Activated CD4-positive, alpha-beta T cell treated with anti-CD3 and anti-CD28 coated beads for 4 hours (primary cell): ENCODE data around the gene UBA5.
"Not testable (repeated sequence)": the region's sequence is repeated elsewhere in the genome, so short reads cannot be mapped to it uniquely, and the experiment has no call there.

ENCODE experiments used
- DNase-seq, 2 donors: peaks; one replicate each; pipeline ENCODE4 v3.0.0-alpha.2; 2020

UBA5 gene

DNA sequence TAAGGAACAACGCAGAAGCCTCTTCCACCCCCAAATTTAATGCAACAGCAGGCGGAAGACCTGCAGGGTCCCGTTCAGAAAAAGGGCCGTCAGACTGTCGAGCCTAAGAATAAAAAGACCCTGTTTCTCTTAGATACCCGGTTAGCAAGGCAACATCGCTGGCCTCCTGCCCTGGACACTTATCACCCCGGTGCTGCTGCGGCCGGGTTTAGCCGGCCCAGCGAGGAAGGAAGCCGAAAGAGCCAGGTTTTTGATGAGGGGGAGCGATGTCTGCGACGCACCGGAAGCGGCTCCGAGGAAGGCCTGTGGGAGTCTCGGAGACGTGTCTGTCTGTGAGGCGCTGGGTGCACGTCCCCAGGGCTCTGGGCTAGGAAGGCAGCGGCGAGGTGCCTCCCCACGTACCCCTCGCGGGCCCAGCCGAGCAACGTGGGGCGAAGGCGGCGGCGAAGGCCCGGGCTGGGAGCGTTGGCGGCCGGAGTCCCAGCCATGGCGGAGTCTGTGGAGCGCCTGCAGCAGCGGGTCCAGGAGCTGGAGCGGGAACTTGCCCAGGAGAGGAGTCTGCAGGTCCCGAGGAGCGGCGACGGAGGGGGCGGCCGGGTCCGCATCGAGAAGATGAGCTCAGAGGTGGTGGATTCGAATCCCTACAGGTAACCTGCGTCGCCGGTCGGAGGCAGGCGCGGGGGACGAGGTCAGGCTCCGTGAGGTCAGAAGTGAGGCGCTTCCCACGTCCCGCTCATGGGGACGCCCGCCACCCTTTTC, at the start of gene UBA5:
Gene UBA5, plus strand, starts transcription at position 278 of the 759 bp plus-strand sequence. Its CDS starts 209 bp downstream, at position 487.
- peak; percentile 61 to 67 for DNase-seq

DNA sequence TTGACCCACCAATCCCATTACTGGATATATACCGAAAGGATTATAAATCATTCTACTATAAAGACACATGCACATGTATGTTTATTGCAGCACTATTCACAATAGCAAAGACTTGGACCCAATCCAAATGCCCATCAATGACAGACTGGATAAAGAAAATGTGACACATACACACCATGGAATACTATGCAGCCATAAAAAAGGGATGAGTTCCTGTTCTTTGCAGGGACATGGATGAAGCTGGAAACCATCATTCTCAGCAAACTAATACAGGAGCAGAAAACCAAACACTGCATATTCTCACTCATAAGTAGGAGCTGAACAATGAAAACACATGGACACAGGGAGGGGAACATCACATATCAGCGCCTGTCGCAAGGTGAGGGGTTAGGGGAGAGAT, 44.8 kb upstream of the UBA5 start:
- not testable (repeated sequence) for DNase-seq

DNA sequence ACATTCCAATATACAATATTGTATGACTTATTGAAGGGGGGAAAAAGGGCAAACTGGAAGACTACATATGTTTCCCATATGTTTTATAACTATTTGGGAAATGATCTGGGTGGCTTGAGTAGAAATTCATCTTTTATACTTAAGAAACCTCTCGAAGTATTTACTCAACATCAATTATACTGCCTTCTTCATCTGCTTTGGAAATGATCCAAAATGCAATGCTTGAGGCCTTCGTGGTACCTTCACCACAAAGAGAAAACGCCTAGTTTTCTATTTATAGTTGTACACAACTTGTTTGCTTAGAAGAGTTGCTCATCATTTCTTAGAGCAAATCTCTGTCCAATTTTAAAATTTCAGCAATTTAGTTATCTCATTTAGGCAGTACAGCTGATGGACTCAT, 44.2 kb upstream of the UBA5 start:
- DNase-seq: no peak

DNA sequence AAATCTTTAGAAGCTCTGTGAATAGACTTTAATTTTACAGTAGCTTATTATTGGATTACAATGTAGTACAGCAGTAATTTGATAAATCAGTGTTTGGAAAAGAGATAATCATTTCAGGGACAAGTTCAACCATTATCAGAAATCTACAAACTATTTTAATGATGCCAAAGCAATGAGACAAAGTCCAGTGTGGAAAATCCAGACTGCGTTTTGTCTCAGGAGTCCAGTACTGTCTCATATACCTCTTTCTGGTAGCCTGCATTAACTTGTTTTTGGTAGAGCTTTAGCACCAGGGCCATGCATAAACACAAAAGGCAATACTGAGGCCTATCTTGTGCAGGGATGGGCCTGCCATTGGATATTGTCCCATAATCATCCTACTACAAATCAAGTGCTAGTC, 43.3 kb upstream of the UBA5 start:
- DNase-seq: no peak

DNA sequence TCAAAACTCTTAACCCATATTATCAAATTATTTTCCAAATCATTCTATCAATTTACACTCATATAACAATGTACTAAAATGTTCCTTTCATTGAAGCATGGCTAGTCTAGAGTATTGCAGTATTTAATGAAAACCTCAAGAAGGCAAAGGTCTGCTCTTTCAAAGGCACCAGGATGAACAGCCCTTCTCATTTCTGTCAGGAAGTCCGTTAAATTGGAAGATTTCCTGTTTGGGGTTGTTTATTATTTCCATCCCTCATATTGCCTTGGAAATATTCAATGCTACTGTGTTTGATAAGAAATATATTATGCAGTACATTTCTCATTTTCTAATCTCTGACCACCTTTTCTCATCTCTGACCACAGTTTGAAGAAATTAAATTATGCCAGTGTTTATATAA, 38.0 kb upstream of the UBA5 start:
- DNase-seq: no peak

DNA sequence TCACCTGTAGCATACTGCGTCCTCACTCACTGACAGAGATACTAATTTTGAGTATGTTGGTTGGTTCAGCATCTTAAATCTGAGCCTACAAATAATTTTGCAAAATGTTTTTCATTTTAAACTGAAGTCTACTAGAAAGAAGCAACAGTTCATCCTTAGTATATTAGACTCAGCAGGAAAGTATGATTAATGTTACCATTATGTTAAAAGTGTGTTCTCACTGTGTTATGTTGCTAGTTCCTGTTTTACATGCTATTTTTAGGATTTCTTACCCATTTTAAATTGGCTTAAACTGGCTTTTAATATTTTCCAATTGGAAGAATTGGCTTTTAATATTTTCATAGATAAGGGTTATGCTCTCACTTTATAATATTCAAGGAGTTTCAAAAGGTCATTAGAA, 37.4 kb upstream of the UBA5 start:
- no peak for DNase-seq

DNA sequence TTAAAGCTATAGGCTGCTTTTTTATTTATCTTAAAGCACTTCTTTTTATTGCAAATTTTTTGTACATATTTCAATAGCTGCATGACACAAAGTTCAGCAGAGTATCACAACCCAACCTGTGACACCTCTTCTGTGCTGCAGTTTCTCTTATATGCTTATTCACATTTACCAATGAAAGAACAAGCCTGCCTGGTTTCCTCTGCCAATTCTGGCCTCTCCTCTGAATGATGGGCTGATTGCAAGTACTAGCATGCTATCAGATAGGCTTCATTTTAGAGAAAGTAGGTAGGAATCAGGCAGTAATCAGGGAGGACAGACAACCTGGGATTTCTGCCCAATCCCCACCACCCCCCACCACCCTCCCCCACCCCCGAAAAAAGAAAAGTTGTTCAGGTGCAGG, 36.5 kb upstream of the UBA5 start:
- DNase-seq: no peak

DNA sequence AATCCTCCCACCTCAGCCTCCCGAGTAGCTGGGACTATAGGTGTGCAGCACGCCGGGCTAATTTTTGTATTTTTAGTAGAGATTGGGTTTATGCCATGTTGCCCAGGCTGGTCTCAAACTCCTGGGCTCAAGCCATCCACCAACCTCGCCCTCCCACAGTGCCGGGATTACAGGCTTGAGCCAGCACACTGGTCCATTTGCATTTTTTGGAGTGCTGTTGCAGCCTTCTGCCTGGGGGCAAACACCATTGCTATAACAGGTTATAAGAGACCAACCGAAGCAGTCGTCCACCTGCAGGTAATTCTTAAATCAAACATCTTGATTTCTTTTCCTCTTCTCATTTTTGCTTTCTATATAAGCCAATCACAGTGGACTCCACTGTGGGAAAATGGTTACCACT, 35.3 kb upstream of the UBA5 start:
- DNase-seq: no peak

DNA sequence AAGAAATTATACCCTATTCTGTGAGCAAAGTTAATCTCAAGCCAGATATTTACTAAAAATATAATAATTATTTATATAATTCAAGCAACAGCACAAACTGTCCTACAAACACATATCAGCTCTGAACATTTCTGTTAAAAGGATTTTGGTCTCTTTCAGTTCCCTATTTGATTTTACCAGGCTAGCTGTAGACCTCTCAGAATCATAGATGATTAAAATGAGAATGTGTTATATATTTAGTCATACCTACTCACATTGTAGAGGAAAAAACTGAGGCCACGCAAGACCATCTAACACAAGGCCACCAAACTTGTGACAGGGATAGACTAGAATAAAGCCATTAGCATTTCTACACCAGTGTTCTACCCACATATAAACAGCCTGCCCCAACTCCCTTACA, 34.5 kb upstream of the UBA5 start:
- DNase-seq: no peak

DNA sequence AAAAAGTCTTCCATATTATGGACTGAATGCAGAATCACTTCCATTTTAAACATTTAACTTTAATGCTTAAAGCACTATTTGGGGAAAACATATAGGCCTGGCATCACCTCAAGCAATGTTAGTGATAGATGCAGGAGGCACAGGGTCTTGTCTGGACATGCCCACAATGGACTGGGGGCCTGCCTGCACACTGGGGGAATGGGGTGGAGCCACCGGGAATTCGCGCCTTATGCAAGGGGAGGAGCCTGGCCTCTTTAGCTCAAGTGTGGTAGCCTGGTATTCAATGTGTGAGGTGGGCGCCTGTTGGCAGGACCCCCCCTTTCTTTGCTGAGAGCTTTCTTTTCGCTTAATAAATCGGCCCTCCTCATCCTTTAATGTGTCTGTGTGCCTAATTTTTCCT, 33.2 kb upstream of the UBA5 start:
- no peak for DNase-seq

DNA sequence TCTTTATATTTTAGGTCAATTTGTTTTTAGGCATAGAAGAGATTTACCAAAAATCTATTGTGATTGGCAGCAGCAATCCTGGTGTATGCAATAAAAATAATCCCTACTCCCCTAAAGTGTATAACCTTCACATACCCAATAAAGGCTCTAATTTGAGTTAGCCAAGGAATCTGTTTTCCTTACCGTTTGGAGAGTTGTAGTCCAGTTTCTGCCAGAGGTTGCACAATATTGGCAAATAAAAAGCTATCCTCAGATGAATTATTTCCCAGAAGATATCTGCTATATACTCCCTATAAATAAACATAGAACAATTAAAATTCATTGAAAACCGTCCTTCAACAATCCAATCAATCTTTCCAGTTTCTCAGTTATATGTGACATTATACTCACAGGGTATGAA, 32.0 kb upstream of the UBA5 start:
- no peak for DNase-seq

DNA sequence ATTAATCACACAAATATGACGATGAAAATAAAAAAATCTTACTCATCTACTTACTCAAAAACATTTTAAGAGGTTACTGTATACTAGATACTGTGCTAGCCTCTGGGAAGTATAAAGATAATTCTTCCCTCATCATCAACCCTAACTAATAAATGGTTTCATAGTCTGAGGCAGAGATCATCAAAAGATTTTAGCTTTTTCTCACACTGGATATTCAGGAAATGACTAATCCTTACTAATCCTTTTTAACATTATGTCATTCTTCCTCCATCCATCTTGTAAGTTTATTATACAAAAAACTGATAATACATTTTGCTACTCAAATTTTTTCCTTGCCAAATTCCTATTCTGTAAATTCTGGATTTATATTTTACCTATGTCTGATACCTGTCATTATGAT, 30.2 kb upstream of the UBA5 start:
- DNase-seq: no peak

DNA sequence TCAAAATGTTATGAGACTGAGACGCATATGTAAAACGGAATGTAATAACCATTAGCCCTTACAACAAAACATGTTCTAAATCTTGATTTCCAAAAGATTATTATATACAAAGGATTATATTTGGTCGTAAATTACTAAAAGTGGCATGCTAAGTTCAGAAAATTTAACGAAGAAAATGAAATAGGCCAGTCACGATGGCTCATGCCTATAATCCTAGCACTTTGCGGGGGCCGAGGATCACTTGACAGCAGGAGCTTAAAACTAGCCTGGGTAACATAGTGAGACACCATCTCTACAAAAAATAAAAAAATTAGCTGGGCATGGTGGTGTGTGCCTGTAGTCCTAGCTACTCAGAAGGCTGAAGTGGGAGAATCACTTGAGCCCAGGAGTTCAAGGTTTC, 29.5 kb upstream of the UBA5 start:
- DNase-seq: no peak

DNA sequence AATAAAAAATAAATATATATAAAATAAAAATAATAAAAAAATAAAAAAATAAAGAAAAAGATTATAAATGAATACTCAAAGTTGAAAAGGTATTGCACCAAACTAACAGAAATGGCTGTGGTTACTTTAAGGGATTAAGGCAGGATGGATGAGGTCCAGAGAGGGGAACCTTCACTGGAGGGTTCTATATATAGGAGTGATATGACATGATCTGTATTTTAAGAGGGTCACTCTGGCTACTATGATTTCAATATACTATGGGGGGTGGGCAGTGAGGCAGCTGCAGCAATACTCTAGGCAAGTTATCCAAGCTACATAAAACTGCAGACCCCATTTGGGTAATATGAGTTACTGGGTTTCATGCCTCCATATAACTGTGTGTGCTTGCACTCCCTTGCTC, 25.1 kb upstream of the UBA5 start:
- no peak for DNase-seq

DNA sequence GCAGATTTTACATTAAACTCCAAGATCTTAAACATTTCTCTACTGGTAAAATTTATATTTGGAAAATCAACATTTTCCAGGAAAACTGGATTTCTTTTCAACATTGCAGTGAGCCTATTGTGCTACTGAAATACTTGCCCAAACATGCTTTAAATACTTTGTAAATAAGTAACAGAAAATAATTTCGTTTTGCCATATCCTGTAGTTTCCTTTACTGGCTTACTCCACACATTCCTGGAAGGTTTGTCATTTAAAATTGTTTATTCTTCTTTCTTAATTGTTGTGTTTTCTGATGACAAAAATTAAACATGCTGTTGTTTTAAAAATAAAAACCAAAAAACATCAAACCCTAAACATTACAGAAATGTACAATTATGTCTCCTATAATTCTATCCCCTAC, 22.5 kb upstream of the UBA5 start:
- DNase-seq: no peak

DNA sequence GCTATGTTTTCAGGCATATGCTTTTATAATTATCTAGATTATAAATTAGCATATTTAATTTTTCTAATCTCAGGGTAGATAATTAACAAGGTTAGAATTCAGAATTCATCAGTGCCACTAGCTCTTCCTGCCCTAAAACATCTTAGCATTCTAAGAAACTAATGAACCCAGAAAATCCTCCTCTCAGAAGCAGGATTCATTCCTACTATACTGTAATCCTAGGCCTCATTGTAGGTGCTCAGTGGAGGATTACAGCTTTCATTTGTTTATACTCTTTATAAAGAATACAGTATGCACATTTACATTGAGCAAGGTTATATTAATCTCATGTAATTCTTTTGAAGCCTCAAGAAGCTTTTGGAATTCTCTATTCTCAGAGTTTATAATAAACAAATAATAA, 21.4 kb upstream of the UBA5 start:
- DNase-seq: no peak

DNA sequence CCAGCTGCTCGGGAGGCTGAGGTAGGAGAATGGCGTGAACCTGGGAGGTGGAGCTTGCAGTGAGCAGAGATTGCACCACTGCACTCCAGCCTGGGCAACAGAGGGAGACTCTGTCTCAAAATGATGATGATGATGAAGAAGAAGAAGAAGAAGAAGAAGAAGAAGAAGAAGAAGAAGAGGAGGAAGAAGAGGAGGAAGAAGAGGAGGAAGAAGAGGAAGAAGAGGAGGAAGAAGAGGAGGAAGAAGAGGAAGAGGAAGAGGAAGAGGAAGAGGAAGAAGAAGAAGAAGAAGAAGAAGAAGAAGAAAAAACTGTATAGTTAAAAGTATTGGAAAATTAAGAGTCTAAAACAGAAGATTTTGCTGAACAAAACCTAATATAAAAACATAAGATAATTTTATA, 18.7 kb upstream of the UBA5 start:
- DNase-seq: not testable (repeated sequence)

DNA sequence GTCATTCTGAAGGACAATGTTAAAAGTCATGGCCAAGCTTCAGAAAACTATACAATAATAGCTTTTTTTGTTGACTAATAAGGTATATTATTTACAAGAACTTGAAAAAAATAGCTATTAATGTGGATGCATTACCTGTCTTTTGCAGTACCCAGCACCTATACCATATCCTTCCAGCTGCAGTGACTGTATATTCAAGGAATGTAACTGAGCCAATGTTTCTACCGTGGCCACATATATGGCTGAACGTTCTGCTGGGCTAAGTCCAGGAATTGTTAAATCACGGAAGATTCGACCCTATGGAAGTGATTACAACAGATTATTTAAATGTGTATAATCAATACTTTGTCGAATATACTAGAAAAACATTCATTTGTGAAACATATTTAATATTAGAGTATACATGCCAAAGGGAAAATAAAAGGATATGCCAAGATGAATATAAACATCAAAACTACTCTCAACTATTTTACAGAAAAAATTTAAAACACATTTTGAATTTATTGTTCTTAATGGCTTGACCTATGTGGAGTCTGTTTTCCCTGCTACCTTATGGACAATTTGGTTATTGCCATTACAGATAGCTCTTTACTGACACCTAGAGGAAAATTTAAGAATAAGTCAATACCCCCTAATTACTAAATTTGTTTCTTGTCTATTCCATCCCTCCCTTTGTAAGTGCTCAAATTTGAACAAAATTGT, 18.1 kb upstream of the UBA5 start:
- DNase-seq: no peak

DNA sequence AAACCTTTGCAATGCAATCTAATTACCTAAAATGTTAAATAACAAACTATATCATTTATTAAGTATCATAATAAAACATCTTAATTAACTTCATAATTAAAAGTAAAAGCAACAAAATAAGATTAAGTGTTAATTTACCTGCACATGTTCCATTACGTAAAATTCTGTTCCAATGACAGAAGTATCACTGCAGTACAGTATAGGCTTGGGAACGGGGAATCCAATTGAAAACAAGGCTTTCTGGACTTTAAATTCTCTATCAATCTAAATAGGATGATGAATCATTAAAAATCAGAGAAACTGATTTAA, 17.6 kb upstream of the UBA5 start:
- DNase-seq: no peak

DNA sequence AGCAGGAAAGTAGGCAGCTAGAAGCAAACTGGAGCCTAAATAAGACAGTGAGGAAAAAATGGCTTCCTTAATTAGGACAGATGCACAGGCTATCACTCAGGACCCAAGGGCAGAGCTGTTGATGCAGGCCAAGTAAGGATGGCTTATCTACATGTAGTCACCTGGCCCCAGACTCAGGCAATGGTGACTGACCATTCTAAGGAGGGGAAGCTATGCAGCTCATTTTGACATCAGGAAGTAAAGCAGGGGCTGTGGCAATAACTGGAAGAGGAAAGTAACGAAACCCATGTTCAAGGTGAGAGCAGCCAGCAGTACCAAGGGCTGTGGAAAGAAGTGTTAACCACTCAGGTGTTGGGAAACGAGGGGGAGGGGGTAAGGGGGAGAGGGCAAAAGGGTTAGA, 16.8 kb upstream of the UBA5 start:
- no peak for DNase-seq

DNA sequence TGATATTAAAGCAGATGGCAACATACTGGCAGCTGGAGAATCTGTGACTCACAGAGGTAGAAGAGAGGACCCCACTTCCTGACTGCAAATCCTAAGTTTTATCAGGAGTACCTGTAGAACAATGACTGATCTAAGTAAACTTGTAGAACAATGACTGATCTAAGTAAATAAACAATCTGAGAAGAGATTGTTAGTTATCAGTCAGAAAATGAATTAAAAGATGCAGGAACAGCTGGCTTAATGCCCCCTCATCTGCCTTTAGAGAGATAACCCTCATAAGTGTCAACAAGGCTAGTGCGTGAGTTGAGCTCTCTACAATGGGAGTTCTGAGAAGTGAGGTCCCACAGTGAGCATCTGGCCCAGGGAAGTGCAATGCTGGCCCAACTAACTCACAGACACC, 15.1 kb upstream of the UBA5 start:
- no peak for DNase-seq

DNA sequence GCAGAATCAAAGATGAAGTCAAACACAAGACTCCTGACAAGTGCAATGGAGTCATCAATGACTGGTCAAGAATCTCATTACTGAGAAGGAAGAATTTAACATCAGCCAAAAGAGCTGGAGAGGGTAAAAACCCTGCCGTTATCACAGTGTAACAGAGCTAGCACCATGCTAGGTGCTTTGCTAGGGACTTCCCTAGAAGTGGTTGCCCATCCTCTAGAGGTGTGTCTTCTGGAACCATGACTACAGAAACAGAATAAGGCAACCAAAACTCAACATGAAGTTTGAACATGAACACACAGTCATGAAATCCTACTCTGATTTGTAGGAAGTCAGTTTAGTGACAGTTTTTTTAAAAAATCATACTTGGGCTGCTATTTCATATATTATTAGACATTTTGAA, 10.0 kb upstream of the UBA5 start:
- no peak for DNase-seq

DNA sequence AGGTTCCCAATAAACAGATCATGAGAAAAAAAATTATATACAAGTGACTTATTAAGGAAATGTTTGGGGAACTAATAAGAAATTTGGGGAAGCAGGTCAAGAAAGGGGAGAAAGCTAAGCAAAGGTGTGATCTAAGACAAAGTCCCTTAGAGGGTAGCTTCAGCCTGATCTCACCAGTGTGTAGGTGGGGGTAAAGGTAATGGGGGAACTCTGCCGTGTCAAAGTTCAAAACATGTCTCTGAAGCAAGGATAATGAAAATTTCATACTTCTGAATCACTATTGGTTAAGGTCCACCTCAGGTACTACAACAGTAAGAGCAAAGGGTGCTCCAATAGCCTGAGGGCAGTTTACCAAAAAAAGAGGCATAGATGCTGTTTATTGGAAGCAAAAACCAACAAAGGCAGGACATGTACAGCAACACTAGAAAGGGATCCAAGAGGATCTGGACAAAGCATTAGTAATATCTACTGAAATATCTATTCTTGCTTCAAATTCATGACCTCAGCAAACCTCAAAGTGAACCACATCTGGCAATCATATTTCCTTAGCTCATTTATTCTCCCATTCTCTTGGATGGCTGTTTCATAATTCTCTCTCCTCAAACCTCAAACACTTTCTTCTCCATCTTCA, 7.4 kb upstream of the UBA5 start:
- no peak for DNase-seq

DNA sequence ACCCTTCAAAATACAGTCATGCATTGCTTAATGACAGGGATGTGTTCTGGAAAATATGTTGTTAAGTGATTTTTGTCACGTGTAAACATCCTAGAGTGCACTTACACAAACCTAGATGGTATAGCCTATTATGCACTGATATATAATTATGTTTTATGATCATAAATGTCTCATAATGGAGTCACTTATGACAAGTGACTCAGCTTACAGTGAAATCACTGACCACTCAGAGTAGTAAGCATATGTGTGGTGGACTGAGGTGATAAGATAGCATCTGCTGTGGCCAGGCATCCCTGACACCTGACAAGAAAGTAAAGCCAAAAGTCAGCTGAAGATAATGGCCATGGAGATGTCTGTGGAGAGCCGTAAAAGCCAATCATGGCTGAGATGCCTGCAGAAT, 5.9 kb upstream of the UBA5 start:
- DNase-seq: no peak

DNA sequence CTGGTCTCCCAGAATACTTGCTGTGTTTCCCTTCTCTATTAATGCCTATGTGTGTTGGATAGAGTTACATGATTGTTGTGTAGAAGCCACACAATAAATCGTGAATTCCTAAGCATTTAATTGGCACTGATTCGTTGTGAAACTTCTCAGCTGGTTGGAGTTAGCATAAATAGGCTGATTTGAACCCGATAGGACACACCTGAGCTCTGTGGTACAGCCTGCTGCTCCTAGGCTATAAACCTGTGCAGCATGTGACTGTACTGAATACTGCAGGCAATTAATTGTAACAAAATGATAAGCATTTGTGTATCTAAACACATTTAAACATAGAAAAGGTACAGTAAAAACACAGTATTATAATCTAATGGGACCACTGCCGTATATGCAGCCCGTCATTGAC, 5.4 kb upstream of the UBA5 start:
- no peak for DNase-seq
